Globus pallidus (tissue), 1 donor: Measurements from ENCODE around the gene PCSK5.
"Not testable (repeated sequence)": the region's sequence is repeated elsewhere in the genome, so short reads cannot be mapped to it uniquely, and the experiment has no call there.

Experiments
- DNase-seq: peaks from one replicate; pipeline ENCODE4 v3.0.0-alpha.2; 2015; ENCODE audit warnings: low spot score

PCSK5 gene

DNA sequence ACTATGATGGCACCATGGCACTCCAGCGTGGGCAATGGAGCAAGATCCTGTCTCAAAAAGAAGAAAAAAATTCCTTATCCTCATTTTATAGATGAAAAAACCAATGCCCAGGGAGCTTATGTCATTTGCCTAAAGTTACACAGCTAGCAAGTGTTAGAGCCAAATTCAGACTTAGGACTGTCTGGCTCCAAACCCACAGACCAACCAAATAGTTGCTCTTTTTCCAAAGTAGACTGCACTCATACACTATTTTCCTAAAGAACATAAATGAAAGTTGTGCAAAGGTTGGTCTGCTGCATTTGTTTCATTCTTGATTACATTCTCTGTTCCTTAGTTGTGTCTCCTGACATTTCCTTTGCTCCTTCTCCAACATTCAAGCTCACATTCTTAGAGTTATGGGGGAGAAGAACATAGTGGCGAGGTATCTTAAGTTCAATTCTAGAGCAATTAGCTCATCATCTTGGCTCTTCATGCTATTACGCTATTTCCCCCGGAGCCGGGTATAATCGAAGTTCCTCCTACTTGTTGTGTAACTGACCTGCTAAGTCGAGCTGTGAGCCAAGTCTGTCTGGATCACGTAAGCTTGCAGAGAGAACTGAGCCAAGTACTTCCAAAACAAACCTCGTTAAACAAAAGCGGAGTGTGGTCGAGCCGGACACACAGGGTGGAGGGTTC is 365.4 kb downstream of the PCSK5 start:
- DNase-seq, result peak; percentile 8

DNA sequence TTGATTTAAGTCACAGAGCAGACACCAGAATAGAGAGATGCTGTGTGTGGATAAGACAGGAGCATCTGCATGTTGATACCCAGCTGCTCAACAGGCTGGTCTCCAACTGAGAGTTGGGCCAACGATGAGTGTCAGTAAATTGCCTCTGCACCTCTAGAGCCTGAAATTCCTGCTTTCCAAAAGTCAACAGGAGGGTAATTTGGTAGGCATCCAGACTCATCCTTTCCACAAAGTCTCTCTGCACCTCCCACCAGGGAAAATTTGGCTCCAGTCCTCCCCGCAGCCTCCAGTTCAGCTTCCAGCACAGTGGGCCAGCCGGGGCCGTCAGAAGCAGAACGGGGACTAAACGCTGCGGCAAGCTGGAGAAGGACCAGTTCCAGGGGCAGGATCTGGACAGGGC is 366.8 kb downstream of the PCSK5 start:
- no peak for DNase-seq

DNA sequence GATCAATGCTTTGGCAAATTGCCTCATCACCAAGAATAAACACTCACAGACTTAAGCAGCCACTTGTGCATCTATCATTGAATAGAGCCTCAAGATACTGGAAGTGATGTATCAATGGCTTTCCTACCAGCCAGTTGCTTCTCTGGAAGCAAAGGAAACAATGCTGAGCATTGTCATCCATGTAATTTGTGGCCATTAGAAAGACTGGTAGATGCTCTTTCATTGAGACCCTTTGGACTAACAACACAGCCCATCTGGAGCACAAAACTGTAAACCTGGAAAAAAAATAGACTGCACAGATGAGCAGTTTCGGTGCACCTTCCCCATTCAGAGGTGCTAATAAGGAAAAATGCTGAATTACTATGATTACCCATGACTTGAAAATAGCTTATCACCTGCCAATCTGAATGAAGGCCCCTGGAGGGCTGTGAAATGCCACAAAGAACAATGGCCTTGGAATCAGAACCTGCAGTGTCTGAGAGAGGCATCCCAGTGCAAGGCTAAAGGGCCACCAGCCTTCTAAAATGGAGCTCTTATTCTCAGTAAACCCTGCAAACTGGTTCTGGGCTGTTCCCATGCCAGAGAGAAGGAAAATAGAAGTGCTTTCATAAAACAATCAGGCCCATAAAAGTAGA is 376.3 kb downstream of the PCSK5 start:
- DNase-seq, result no peak

DNA sequence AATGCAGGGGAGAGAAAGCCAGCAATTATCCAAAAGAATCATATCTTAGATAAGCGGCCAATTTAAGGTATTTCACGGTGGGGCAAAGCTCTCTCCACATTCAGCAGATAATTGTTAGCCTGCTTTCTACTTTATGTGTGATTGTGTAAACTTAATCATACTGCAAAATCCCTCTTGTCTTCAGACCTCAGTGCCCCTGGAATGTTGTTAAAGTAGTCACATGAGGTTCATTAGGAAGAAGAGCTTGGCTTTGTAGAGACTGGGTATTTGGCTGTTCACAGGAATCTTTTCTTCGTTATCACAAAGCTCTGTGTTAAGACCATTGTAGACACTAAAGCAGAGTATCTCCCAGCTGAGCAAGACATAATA is 376.8 kb downstream of the PCSK5 start:
- DNase-seq, result no peak

DNA sequence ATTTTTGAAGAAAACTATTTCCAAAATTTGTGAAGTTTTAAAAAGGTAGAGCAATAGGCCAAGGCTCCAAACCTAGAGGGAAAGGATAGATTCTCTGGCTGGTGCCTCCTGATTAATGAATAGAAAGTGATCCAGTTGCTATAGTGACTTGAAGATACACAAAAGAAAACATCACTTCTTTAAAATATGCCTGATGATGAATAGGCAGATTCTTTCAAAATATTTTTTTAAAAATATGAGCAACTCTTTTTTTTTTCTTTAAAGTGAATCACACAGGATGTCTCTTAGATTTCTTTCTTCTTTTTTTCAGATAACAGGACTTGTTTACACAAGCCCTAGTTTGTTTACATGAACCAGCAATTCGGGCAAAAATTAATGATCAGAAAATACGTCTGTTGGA is 379.3 kb downstream of the PCSK5 start:
- no peak for DNase-seq

DNA sequence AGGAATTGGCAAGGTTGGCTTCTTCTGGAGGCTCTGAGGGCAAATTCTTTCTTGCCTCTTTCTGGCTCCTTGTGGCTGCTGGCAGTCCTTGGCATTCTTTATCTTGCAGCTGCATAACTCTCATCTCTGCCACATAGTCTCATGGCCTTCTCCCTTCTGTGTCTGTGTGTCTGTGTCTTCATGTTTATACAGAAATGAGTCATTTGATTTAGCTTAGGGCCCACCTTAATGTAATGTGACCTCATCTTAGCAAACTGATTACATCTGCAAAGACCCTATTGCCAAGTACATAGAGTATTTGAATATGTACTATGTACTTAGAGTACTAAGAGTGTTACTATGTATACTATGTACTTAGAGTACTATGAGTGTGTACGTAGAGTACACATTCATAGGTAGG is 381.3 kb downstream of the PCSK5 start:
- no peak for DNase-seq

DNA sequence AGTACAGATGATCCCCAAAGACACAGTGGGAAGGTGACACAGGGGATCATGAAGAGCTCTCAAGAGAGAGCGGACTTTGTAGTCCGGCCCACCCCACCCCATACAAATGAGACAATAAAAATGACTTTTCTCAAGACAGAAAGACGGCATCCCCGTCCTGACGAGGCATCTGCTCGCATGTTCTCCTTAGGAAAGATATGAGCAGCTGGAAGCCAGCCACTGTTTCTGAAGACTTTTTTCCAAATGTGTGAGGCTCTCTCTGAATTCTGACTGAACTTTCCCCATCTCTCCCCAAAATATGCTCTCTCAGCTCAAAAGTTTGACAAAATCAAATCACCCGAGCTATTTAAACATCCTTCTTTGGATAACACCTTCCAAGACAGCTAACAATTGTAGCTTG is 398.6 kb downstream of the PCSK5 start:
- no peak for DNase-seq

DNA sequence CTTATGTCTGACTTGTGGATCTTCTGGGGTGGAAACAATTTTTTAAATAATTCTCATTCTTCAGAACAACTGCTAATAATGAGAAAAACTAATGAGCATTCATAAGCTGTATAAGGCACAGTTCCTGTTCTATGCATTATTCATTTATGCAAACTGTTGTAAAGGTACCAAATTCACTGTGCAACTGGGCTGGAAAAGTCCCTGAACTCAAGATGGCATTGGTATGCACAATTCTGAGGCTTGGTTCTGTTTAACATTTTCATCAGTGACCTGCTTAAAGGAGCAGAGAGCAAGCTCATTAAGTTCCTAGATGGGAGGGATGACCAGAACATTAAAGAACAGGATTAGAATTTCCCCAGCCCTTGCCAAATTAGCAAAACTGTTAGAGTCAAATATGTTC is 399.2 kb downstream of the PCSK5 start:
- no peak for DNase-seq

DNA sequence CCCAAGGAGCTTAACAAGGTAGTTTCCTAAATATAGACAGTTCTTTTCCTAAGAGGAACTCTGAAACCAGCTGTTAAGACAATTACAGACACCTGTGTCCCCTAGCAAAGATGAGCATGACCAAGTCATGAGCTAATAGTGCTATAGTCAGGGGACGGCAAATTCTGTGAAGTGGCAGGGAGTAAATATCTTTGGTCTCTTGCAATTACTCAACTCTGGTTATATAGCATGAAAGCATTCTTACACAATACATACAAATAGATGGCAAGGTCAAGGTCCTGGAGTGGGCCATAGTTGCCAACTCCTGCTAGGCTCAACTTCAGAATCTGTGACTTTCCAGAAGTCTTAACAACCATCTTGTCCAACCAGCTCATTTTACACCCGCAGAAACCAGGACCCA is 400.1 kb downstream of the PCSK5 start:
- DNase-seq, result no peak

DNA sequence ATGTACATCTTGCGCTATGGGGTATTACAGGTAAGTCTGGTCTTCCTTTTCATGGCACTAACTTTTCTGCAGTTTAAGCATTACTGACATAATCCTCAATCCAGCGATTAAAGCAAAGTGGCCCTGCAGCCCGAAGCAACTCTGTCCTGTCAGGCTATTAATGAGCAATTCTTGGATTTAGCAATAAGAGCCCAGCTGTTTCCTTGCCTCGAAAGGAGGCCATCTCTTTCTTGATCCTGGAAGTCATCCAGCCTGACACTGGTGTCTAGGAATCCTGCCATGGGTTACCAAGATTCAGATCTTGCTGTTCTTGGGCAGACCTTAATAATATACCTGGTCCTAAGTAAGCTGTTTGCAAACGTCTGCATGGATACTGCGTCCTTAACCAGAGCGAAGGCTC is 401.8 kb downstream of the PCSK5 start:
- no peak for DNase-seq

DNA sequence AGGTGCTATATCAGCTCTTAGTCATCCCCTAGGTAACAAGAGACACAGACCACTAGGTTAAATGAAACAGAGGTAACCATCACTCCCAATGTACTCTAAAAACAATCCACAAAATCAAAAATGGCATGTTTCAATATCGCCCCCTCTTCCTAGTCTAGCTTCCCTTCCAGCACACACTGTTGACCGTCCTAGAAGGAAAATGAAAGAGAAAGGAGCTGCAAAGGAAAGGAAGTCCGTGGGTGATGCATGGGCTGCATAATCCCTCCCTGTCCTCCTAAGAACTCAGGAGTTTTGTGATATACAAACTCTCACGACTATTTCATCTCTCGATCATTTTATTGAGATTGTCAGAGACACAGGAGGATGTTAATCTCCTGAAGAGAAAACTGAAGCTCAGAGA is 402.2 kb downstream of the PCSK5 start:
- DNase-seq, result no peak

DNA sequence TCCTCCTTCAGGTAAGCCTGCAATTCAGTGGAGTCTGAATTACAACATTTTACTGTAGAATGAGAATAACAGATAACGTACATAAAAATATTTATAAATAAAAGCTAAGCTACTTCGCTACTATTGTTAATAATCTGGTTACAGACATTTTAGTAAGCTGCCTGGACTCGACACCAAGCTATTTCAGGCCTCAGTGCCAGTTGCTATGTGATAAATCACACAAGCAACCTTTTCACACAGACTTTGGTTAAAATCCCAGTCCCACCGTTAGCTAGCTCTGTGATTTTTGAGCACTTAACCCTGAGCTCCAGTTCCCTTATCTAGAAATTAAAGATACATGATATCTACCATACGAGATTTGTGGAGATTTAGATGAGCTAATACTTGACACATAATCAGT is 403.8 kb downstream of the PCSK5 start:
- no peak for DNase-seq

DNA sequence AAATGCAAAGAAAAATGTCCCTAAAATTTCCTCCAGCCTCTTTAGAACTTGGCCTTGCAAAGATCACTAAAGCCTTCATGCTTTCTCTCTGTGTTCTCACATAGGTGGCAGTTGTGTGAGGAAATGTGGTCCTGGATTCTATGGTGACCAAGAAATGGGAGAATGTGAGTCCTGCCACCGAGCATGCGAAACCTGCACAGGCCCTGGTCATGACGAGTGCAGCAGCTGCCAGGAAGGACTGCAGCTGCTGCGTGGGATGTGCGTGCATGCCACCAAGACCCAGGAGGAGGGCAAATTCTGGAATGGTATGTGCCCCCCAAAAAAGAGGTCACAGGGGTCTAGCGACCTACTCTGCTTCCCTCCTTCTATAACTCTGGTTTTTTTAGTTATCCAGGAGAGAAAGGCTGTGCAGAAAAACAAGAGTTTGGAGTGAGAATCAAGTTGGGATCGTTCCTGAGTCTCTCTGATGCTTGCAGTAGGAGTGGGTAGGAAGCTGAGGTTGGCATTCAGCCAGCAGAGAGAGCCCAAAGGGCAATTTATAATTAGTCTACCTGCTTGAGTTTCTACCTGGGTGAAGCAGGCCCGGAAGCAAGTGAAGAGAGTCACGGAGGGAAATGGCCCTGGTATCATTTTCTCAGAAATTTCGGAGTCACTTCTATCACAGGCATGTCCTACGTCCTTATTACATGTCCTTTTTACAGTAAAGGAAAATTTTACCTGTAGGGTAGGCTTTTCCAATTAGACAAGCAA is 406.3 kb downstream of the PCSK5 start:
- DNase-seq, result no peak

DNA sequence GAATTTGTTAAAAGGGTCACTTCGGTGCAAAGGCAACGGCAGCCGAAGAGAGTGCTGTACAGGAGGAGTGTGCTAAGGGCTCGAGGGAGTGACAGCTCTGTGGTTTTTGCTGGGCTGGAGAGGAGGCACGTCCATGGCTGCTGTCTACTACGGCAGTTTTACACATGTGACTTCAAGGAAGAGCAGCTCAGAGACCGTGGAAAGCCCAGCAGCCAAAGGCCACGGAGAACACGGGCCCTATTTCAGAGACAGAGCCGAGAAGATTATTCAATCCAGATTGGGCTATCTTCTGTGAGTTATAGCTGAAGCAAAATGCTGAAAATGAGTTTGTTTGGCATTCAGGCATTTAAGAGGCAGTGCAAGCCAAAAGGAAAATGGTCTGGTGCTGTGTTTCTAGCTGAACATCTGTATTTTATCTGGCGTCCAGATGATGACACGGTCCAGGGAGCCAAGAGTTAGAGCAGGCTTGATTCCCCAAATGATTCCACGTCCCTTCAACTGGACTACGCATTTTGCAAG is 407.3 kb downstream of the PCSK5 start:
- no peak for DNase-seq

DNA sequence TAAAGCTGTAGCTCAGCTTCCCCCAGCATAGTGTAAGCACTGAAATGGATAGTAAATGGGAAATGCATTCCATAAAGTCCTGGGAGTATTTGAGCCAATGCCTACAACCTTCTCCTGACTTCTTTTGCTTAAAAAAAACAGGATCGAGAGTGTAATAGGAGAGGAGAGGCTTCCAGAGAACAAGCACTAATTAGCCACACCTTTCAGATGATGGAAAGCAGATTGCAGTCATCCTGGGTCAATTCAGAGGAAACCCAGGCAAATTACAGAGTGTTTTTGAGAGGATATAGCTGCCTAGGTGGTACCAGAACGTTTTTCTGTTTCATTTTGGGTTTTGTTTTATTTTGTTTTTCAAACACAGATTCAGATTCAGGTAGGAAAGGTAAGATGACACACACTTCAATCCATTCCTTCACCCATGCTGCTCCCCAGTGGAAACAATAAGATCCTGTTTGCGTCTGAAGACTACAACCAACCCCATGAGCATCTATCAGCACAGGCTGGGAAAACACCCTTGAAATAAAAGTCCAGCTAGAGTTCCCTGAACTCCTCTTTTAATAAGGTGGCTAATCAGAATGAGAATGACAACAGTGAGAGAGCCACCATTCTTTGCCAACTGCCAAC is 408.2 kb downstream of the PCSK5 start:
- no peak for DNase-seq

DNA sequence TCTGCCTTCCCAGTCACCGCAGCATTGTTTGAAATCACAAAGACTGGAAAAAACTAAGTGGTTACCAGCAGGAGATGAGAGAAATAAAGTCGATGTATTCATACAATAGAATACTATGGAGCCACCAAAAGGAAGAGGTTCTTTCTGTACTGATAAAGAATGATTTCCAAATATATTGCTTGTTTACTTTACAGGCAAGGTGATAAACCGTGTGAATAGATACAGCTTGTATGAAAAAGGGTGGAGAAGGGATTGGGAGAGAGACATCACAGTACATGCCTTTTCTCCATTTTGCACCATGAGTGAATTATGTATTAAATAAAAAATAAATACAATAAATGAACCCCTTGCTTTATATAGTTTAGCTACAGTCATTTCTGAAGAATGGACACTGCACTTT is 412.1 kb downstream of the PCSK5 start:
- no peak for DNase-seq

DNA sequence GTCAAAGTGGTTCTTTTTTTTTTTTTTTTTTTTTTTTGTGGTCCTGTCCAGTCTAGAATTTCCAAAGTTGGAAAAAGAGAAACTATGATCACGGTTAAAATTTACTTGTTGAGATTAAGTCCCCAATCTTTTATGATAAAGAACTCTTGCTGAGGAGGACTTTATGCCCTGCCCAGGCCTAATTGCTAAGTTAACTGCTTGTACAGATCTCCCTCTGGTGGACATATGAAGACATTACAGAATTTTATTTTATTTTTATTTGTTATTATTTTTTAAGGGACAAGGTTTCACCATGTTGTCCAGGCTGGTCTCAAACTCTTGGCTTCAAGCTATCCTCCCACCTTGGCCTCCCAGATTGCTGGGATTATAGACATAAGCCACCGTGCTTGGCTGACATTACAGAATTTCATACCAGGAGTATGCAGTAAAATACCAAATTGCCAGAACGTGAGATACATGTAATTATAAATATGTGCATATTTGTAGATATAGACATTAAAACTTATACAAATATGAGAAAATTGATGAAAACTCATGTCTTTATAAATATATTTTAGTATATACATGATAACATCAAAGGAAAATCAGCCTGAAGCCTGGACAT is 412.6 kb downstream of the PCSK5 start:
- peak; percentile 19 for DNase-seq

DNA sequence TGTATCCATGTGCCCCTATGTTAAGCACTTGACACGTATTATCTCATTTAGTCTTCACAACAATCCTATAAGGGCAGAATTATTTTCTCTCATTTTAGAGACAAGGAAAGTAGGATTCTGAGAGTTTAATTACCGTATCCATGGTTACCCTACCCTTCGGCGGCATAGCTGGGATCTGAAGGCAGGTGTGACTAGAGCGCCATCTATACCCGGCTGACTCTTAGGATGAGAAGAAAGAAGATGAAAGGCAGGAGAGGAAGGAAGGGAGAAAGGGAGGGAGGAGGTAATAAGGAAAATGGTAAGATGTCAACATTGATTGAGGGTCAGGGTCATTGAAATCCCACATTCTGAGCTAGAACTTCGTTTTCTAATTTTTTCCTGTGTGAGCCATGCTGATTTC is 416.6 kb downstream of the PCSK5 start:
- not testable (repeated sequence) for DNase-seq

DNA sequence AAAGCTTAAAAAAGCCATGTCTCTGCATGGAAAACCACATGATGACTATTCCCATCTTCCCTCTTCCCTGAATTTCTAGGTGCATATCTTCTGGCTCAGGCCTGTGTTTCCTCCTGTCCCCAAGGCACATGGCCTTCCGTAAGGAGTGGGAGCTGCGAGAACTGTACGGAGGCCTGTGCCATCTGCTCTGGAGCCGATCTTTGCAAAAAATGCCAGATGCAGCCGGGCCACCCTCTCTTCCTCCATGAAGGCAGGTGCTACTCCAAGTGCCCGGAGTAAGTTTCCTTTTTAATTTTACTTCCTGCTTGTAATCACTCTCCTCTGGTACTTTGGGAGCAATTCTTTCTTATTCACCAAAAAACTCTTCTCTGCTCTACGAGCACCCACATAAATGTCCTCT is 420.1 kb downstream of the PCSK5 start:
- DNase-seq, result no peak

DNA sequence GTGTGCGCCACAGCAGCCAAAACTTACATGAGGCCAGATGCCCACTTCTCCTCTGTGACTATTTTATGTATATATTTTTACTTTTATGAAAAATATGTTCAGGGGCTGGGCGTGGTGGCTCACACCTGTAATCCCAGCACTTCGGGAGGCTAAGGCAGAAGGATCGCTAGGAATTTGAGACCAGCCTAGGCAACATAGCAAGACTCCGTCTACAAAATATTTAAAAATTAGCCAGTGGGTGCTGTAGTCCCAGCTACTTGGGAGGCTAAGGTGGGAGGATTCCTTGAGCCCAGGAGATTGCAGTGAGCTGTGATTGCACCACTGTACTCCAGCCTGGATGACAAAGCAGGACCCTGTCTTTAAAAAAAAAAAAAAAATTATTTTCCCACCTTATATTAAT is 420.5 kb downstream of the PCSK5 start:
- no peak for DNase-seq

DNA sequence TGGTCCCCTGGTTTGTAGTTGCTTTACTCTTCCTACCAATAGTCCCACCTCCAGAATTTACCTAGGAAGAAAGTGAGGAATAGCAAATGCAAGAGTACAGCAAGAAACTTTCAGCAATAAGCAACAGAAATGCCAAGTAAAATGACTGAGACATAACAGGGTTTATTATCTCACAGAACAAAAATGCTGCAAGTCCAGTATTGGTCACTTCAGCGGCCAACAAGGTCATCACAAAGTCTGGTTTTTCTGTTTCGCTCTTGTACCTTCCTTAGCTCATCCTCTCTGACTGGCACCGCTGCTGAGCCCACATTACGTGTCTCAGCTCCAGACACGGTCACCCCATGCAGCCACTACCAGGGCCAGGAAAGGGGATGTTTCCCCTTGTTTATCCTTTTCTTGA is 421.1 kb downstream of the PCSK5 start:
- DNase-seq, result no peak

DNA sequence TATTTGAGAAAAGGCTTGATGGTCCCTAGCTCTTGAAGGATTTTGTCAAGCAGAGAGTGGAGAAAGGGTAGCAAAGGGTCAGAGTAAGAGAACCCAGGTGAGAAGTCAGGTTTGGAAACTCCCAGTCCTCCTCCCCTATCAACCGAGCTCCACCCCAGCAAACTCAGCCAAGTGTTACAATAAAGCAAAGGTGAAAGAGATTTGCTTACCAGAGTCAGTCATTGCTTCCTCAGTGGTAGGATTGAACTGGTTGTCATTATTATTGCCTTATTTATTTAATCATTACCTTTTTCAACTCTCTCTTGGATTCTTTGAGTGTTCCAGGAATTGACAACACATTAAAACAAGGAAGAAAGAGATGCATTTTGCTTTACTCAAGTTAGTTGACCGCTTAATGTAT is 423.3 kb downstream of the PCSK5 start:
- no peak for DNase-seq
